GM18907 (cell line): ENCODE data around the gene NBEA.

Source experiments
- ATAC-seq: cut with Tn5 transposase; IDR thresholded peaks from one replicate; pipeline ENCODE4 v1.9.1; 2021; ENCODE audit warnings: mild to moderate bottlenecking, moderate library complexity; ENCODE audit not compliant: unreplicated experiment

The NBEA gene

GRCh38 chr13:35471706-35472322, 529.7 kb downstream of the NBEA start:
- ATAC-seq: no peak

- no peak for ATAC-seq
Measured at GRCh38 chr13:35472323-35472881, 530.3 kb downstream of the NBEA start.

GRCh38 chr13:35473206-35473775, 531.2 kb downstream of the NBEA start:
- no peak for ATAC-seq

GRCh38 chr13:35473802-35474201, 531.7 kb downstream of the NBEA start:
- no peak for ATAC-seq

- no peak for ATAC-seq
Measured at GRCh38 chr13:35474496-35475211, 532.6 kb downstream of the NBEA start.

GRCh38 chr13:35475212-35475959, 533.3 kb downstream of the NBEA start:
- peak; percentile 57 for ATAC-seq

GRCh38 chr13:35475960-35476943, 534.2 kb downstream of the NBEA start, which contains the start of gene MAB21L1:
Gene MAB21L1 (minus strand): TSS chr13:35476689. CDS start chr13:35476138, 551 bp downstream.
- no peak for ATAC-seq

GRCh38 chr13:35477386-35477946, 535.4 kb downstream of the NBEA start:
- no peak for ATAC-seq

- ATAC-seq: no peak
Measured at GRCh38 chr13:35478271-35479037, 536.4 kb downstream of the NBEA start.

GRCh38 chr13:35479038-35479492, 537.0 kb downstream of the NBEA start:
- ATAC-seq: no peak

- no peak for ATAC-seq
Measured at GRCh38 chr13:35479706-35480105, 537.6 kb downstream of the NBEA start.

- ATAC-seq: no peak
Measured at GRCh38 chr13:35480346-35480745, 538.3 kb downstream of the NBEA start.

- ATAC-seq: no peak
Measured at GRCh38 chr13:35481777-35482176, 539.7 kb downstream of the NBEA start.

GRCh38 chr13:35482527-35482926, 540.5 kb downstream of the NBEA start:
- ATAC-seq: no peak

- no peak for ATAC-seq
Measured at GRCh38 chr13:35483761-35484160, 541.7 kb downstream of the NBEA start.

- no peak for ATAC-seq
Measured at GRCh38 chr13:35484384-35484783, 542.3 kb downstream of the NBEA start.

- ATAC-seq: no peak
Measured at GRCh38 chr13:35485424-35485823, 543.4 kb downstream of the NBEA start.

- no peak for ATAC-seq
Measured at GRCh38 chr13:35489050-35489449, 547.0 kb downstream of the NBEA start.

- ATAC-seq: no peak
Measured at GRCh38 chr13:35496006-35496405, 553.9 kb downstream of the NBEA start.
